GM12892 (cell line): ENCODE measurements around the gene REPIN1.

ENCODE experiments used
- DNase-seq: peaks from one replicate; pipeline ENCODE4 v3.0.0; 2011; ENCODE audit not compliant: insufficient read length
- FAIRE-seq: peaks from 2 replicates; lab custom pipeline; 2011; peaks lifted over from hg19 to GRCh38; lab: Jason Lieb, UNC
- POLR2A ChIP-seq: IDR thresholded peaks from 2 replicates; pipeline ENCODE4 v1.6.1; 2011; ENCODE audit warnings: low read depth, low read length, control low read depth
- POLR2AphosphoS5 ChIP-seq: IDR thresholded peaks from 2 replicates; pipeline ENCODE4 v1.6.1; 2011; ENCODE audit warnings: low read depth, low read length, control low read depth
- TAF1 ChIP-seq: IDR thresholded peaks from 2 replicates; pipeline ENCODE4 v1.6.1; 2011; ENCODE audit warnings: low read depth, mild to moderate bottlenecking, control low read depth, low read length, borderline replicate concordance

Gene REPIN1

GRCh38 chr7:150401424-150401790, 32.8 kb downstream of the REPIN1 start:
- TF ChIP-seq POLR2AphosphoS5: no peak
- no peak for TF ChIP-seq TAF1
- TF ChIP-seq POLR2A: no peak
- FAIRE-seq (peak; percentile 82), DNase-seq (no peak)

- TF ChIP-seq POLR2A: no peak
- no peak for TF ChIP-seq POLR2AphosphoS5
- TF ChIP-seq TAF1: no peak
- DNase-seq (no peak), FAIRE-seq (no peak)
Measured at GRCh38 chr7:150401861-150402631, 33.4 kb downstream of the REPIN1 start.

GRCh38 chr7:150402671-150403321, 34.2 kb downstream of the REPIN1 start:
- DNase-seq (no peak), FAIRE-seq (no peak)
- no peak for TF ChIP-seq TAF1
- no peak for TF ChIP-seq POLR2A
- TF ChIP-seq POLR2AphosphoS5: no peak

- TF ChIP-seq POLR2A (no peak), POLR2AphosphoS5 (no peak), TAF1 (no peak)
- no peak for DNase-seq
- FAIRE-seq: no peak
Measured at GRCh38 chr7:150403376-150404171, 35.0 kb downstream of the REPIN1 start.

GRCh38 chr7:150404172-150404804, 35.7 kb downstream of the REPIN1 start:
- DNase-seq (no peak), FAIRE-seq (no peak)
- TF ChIP-seq TAF1: no peak
- no peak for TF ChIP-seq POLR2A
- TF ChIP-seq POLR2AphosphoS5: no peak

GRCh38 chr7:150404805-150405583, 36.4 kb downstream of the REPIN1 start:
- TF ChIP-seq POLR2A: peak; percentile 84
- TF ChIP-seq POLR2AphosphoS5: peak; percentile 45; the same call in 1 of the 2 replicates
- TF ChIP-seq TAF1: peak; percentile 73
- FAIRE-seq (peak; percentile 87), DNase-seq (peak; percentile 84)

- DNase-seq: no peak
- TF ChIP-seq POLR2A (no peak), POLR2AphosphoS5 (no peak), TAF1 (no peak)
- no peak for FAIRE-seq
Measured at GRCh38 chr7:150405584-150406311, 37.1 kb downstream of the REPIN1 start.

GRCh38 chr7:150406312-150406566, 37.6 kb downstream of the REPIN1 start:
- FAIRE-seq: peak; percentile 33
- DNase-seq: no peak
- TF ChIP-seq TAF1: no peak
- TF ChIP-seq POLR2AphosphoS5: no peak

- no peak for TF ChIP-seq POLR2A
- no peak for TF ChIP-seq TAF1
- no peak for TF ChIP-seq POLR2AphosphoS5
- DNase-seq (no peak), FAIRE-seq (peak; percentile 51)
Measured at GRCh38 chr7:150406567-150407421, 38.2 kb downstream of the REPIN1 start.
